Activated T-helper 1 cell treated with Interleukin-2 at 50 U/mL for 16 hours (primary cell): Measurements from ENCODE around the gene NKX2-8.
"Not testable (repeated sequence)": the region's sequence is repeated elsewhere in the genome, so short reads cannot be mapped to it uniquely, and the experiment has no call there.

ENCODE experiments used
- DNase-seq: peaks from one replicate; pipeline ENCODE4 v3.0.0-alpha.2; 2020; ENCODE audit warnings: low read depth

Gene NKX2-8

GRCh38 chr14:36580141-36580855 is 2.1 kb downstream of the NKX2-8 start:
- no peak for DNase-seq

GRCh38 chr14:36579573-36580140 is 2.8 kb downstream of the NKX2-8 start:
- no peak for DNase-seq

- DNase-seq = no peak
Observed at GRCh38 chr14:36579001-36579555, 3.3 kb downstream of the NKX2-8 start.

- no peak for DNase-seq
Observed at GRCh38 chr14:36570065-36570464, 12.3 kb downstream of the NKX2-8 start.

- no peak for DNase-seq
Observed at GRCh38 chr14:36556811-36557433, 25.5 kb downstream of the NKX2-8 start.

GRCh38 chr14:36555998-36556743 is 26.2 kb downstream of the NKX2-8 start:
- no peak for DNase-seq

- DNase-seq = no peak
Observed at GRCh38 chr14:36553656-36554260, 28.7 kb downstream of the NKX2-8 start.

GRCh38 chr14:36550899-36551298 is 31.5 kb downstream of the NKX2-8 start:
- DNase-seq = no peak

- not testable (repeated sequence) for DNase-seq
Observed at GRCh38 chr14:36544280-36544679, 38.1 kb downstream of the NKX2-8 start.

- DNase-seq = no peak
Observed at GRCh38 chr14:36538051-36538450, 44.4 kb downstream of the NKX2-8 start.
